ENCODE results near the gene ASCC1.

The ASCC1 gene

GRCh38 chr10:72106896-72107295, 109.2 kb downstream of the ASCC1 start:
- H3K4me3 ChIP-seq (replicated peaks; ENCODE audit: low read depth, low read length), result no peak overlapping the region
- no peak for DNase-seq (ENCODE audit: low read depth)
- TF ChIP-seq, protein P1, sequence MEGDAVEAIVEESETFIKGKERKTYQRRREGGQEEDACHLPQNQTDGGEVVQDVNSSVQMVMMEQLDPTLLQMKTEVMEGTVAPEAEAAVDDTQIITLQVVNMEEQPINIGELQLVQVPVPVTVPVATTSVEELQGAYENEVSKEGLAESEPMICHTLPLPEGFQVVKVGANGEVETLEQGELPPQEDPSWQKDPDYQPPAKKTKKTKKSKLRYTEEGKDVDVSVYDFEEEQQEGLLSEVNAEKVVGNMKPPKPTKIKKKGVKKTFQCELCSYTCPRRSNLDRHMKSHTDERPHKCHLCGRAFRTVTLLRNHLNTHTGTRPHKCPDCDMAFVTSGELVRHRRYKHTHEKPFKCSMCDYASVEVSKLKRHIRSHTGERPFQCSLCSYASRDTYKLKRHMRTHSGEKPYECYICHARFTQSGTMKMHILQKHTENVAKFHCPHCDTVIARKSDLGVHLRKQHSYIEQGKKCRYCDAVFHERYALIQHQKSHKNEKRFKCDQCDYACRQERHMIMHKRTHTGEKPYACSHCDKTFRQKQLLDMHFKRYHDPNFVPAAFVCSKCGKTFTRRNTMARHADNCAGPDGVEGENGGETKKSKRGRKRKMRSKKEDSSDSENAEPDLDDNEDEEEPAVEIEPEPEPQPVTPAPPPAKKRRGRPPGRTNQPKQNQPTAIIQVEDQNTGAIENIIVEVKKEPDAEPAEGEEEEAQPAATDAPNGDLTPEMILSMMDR (IDR thresholded peaks at IDR 0.05; ENCODE audit: low read length, missing control alignments), result no peak

GRCh38 chr10:72106154-72106849, 109.8 kb downstream of the ASCC1 start:
- DNase-seq (ENCODE audit: low read depth), result no peak
- H3K4me3 ChIP-seq (replicated peaks; ENCODE audit: low read depth, low read length), result no peak overlapping the region
- TF ChIP-seq, protein P1 (IDR thresholded peaks at IDR 0.05; ENCODE audit: low read length, missing control alignments), result no peak

- DNase-seq (ENCODE audit: low read depth), result no peak
- no peak overlapping the region for H3K4me3 ChIP-seq (replicated peaks; ENCODE audit: low read depth, low read length)
- TF ChIP-seq, protein P1 (IDR thresholded peaks at IDR 0.05; ENCODE audit: low read length, missing control alignments), result no peak
Observed at GRCh38 chr10:72105710-72106109, 110.4 kb downstream of the ASCC1 start.

- no peak for DNase-seq (ENCODE audit: low read depth)
- TF ChIP-seq, protein P1 (IDR thresholded peaks at IDR 0.05; ENCODE audit: low read length, missing control alignments), result no peak
- H3K4me3 ChIP-seq (replicated peaks; ENCODE audit: low read depth, low read length), result no peak overlapping the region
Observed at GRCh38 chr10:72105098-72105475, 111.0 kb downstream of the ASCC1 start.

DNA sequence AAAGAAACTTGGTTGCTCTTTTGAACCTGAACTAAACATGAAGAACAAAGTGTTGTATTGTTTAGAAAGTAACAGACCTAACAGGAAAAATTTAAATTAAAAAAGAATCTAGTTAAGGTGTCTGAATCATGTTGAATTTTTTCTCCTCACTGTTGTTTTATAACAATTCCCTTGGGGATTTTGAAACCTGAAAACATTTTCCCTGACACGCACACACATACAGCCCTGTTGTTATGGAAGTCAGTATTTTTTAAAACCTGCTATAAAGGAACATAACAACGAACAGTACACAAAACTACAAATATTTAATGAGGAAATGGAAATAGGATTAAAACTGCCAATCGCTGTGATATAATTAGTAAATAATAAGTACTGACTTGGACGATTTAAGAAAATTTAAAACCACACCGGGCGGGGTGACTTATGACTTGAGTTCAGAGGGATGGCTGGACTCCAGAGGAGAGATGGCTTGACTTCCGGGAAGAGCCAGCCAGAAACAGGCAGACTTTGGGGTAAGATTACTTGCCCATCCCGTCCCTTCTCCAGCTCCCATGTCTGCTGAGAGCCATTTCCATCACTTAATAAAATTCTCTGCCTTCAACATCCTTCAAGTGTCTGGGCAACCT, 111.5 kb downstream of the ASCC1 start:
- TF ChIP-seq, protein P1 (IDR thresholded peaks at IDR 0.05; ENCODE audit: low read length, missing control alignments), result no peak
- H3K4me3 ChIP-seq (replicated peaks; ENCODE audit: low read depth, low read length), result no peak overlapping the region
- no peak for DNase-seq (ENCODE audit: low read depth)

DNA sequence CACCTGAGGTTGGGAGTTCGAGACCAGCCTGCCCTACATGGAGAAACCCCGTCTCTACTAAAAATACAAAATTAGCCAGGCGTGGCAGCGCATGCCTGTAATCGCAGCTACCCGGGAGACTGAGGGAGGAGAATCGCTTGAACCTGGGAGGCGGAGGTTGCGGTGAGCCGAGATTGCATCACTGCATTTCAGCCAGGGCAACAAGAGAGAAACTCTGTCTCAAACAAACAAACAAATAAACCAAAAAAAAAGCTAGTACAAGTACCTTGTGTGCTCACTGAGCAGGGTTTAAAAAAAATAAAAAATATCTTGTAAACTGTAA, 116.5 kb downstream of the ASCC1 start:
- TF ChIP-seq, protein P1 (IDR thresholded peaks at IDR 0.05; ENCODE audit: low read length, missing control alignments), result no peak
- H3K4me3 ChIP-seq (replicated peaks; ENCODE audit: low read depth, low read length), result no peak overlapping the region
- DNase-seq (ENCODE audit: low read depth), result no peak

All from fibroblast of pulmonary artery (primary cell).